ENCODE results near the gene PTGES3. TPM values are rescaled to one million over a fixed set of nuclear protein-coding genes. Genes with fewer than 3 reads are reported as not detected.

PTGES3 gene
- total RNA-seq, 1 experiment from 2014 or later: 394 TPM

DNA sequence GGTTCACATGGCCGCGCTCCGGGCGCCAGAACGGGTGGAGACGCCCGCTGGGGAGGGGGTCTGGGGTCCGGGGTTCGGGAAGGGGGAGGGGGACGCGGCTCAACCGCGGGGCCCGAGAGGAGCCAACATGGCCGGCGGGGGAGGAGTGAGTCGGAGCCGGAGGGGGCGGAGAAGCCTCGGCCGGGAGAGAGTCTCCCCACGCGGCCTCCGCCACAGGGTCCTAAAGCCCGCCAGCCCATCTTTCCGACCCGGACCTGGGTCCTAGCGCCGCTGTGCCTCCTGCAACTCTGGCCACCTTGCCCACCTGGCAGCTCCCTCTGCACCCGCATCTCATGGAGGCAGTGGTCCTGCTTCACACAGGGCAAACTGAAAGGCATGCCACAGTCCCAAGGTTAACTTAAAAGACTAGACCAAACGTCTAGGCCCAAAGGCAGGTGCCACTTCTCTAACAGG, 57.9 kb downstream of the PTGES3 start, which contains the start of gene BAZ2A:
TSS of gene BAZ2A (minus strand) at position 147 of the 453 bp plus-strand sequence. CDS start 12,796 bp downstream, outside the sequence.
- peak; percentile 94 for DNase-seq (ENCODE audit: low spot score)
- Mint-ChIP-seq H3K4me1 (peaks cover 55% of the 10 kb centered on the region), H3K27ac (peak within 1 kb of the TSS; percentile 66)
- TF ChIP-seq SP1 (CRISPR knock-in tag; conservative IDR thresholded peaks at IDR 0.05) (peak; percentile 95), NFYB (CRISPR knock-in tag; conservative IDR thresholded peaks at IDR 0.05; ENCODE audit: low read depth) (no peak), ZNF416 (CRISPR knock-in tag; IDR thresholded peaks at IDR 0.05) (peak; percentile 29; the same call in 1 of the 2 replicates), PRRX2 (CRISPR knock-in tag; IDR thresholded peaks at IDR 0.05) (peak; percentile 63; the same call in 1 of the 2 replicates), ZNF121 (CRISPR knock-in tag; IDR thresholded peaks at IDR 0.05) (0 out of 2 replicates have a peak, but pooled peaks have one; percentile 15), GTF2I (CRISPR knock-in tag; conservative IDR thresholded peaks at IDR 0.05) (peak; percentile 55; the same call in 1 of the 2 replicates), MXD4 (CRISPR knock-in tag; IDR thresholded peaks at IDR 0.05; ENCODE audit: borderline replicate concordance) (no peak), ZNF317 (CRISPR knock-in tag; IDR thresholded peaks at IDR 0.05; ENCODE audit: borderline replicate concordance, low read depth) (no peak), SOX15 (CRISPR knock-in tag; IDR thresholded peaks at IDR 0.05) (no peak)
- TF ChIP-seq, protein P1, sequence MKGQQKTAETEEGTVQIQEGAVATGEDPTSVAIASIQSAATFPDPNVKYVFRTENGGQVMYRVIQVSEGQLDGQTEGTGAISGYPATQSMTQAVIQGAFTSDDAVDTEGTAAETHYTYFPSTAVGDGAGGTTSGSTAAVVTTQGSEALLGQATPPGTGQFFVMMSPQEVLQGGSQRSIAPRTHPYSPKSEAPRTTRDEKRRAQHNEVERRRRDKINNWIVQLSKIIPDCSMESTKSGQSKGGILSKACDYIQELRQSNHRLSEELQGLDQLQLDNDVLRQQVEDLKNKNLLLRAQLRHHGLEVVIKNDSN (CRISPR knock-in tag; IDR thresholded peaks at IDR 0.05): peak; percentile 57; the same call in 1 of the 2 replicates
- TF ChIP-seq, protein P2, sequence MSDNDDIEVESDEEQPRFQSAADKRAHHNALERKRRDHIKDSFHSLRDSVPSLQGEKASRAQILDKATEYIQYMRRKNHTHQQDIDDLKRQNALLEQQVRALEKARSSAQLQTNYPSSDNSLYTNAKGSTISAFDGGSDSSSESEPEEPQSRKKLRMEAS (CRISPR knock-in tag; IDR thresholded peaks at IDR 0.05): peak; percentile 65; the same call in 1 of the 2 replicates
- TF ChIP-seq, protein P3, sequence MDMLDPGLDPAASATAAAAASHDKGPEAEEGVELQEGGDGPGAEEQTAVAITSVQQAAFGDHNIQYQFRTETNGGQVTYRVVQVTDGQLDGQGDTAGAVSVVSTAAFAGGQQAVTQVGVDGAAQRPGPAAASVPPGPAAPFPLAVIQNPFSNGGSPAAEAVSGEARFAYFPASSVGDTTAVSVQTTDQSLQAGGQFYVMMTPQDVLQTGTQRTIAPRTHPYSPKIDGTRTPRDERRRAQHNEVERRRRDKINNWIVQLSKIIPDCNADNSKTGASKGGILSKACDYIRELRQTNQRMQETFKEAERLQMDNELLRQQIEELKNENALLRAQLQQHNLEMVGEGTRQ (CRISPR knock-in tag; IDR thresholded peaks at IDR 0.05): peak; percentile 46; the same call in 1 of the 2 replicates
- TF ChIP-seq, protein P4, sequence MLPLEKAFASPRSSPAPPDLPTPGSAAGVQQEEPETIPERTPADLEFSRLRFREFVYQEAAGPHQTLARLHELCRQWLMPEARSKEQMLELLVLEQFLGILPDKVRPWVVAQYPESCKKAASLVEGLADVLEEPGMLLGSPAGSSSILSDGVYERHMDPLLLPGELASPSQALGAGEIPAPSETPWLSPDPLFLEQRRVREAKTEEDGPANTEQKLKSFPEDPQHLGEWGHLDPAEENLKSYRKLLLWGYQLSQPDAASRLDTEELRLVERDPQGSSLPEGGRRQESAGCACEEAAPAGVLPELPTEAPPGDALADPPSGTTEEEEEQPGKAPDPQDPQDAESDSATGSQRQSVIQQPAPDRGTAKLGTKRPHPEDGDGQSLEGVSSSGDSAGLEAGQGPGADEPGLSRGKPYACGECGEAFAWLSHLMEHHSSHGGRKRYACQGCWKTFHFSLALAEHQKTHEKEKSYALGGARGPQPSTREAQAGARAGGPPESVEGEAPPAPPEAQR (CRISPR knock-in tag; IDR thresholded peaks at IDR 0.05): no peak
- TF ChIP-seq, protein P5, sequence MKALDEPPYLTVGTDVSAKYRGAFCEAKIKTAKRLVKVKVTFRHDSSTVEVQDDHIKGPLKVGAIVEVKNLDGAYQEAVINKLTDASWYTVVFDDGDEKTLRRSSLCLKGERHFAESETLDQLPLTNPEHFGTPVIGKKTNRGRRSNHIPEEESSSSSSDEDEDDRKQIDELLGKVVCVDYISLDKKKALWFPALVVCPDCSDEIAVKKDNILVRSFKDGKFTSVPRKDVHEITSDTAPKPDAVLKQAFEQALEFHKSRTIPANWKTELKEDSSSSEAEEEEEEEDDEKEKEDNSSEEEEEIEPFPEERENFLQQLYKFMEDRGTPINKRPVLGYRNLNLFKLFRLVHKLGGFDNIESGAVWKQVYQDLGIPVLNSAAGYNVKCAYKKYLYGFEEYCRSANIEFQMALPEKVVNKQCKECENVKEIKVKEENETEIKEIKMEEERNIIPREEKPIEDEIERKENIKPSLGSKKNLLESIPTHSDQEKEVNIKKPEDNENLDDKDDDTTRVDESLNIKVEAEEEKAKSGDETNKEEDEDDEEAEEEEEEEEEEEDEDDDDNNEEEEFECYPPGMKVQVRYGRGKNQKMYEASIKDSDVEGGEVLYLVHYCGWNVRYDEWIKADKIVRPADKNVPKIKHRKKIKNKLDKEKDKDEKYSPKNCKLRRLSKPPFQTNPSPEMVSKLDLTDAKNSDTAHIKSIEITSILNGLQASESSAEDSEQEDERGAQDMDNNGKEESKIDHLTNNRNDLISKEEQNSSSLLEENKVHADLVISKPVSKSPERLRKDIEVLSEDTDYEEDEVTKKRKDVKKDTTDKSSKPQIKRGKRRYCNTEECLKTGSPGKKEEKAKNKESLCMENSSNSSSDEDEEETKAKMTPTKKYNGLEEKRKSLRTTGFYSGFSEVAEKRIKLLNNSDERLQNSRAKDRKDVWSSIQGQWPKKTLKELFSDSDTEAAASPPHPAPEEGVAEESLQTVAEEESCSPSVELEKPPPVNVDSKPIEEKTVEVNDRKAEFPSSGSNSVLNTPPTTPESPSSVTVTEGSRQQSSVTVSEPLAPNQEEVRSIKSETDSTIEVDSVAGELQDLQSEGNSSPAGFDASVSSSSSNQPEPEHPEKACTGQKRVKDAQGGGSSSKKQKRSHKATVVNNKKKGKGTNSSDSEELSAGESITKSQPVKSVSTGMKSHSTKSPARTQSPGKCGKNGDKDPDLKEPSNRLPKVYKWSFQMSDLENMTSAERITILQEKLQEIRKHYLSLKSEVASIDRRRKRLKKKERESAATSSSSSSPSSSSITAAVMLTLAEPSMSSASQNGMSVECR (CRISPR knock-in tag; IDR thresholded peaks at IDR 0.05; ENCODE audit: borderline replicate concordance): no peak; the same call in 1 of the 2 replicates
- TF ChIP-seq, protein P6, sequence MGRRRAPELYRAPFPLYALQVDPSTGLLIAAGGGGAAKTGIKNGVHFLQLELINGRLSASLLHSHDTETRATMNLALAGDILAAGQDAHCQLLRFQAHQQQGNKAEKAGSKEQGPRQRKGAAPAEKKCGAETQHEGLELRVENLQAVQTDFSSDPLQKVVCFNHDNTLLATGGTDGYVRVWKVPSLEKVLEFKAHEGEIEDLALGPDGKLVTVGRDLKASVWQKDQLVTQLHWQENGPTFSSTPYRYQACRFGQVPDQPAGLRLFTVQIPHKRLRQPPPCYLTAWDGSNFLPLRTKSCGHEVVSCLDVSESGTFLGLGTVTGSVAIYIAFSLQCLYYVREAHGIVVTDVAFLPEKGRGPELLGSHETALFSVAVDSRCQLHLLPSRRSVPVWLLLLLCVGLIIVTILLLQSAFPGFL (CRISPR knock-in tag; IDR thresholded peaks at IDR 0.05; ENCODE audit: borderline replicate concordance): no peak
- TF ChIP-seq, protein P7, sequence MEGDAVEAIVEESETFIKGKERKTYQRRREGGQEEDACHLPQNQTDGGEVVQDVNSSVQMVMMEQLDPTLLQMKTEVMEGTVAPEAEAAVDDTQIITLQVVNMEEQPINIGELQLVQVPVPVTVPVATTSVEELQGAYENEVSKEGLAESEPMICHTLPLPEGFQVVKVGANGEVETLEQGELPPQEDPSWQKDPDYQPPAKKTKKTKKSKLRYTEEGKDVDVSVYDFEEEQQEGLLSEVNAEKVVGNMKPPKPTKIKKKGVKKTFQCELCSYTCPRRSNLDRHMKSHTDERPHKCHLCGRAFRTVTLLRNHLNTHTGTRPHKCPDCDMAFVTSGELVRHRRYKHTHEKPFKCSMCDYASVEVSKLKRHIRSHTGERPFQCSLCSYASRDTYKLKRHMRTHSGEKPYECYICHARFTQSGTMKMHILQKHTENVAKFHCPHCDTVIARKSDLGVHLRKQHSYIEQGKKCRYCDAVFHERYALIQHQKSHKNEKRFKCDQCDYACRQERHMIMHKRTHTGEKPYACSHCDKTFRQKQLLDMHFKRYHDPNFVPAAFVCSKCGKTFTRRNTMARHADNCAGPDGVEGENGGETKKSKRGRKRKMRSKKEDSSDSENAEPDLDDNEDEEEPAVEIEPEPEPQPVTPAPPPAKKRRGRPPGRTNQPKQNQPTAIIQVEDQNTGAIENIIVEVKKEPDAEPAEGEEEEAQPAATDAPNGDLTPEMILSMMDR (IDR thresholded peaks at IDR 0.05): no peak
- TF ChIP-seq, protein P8, sequence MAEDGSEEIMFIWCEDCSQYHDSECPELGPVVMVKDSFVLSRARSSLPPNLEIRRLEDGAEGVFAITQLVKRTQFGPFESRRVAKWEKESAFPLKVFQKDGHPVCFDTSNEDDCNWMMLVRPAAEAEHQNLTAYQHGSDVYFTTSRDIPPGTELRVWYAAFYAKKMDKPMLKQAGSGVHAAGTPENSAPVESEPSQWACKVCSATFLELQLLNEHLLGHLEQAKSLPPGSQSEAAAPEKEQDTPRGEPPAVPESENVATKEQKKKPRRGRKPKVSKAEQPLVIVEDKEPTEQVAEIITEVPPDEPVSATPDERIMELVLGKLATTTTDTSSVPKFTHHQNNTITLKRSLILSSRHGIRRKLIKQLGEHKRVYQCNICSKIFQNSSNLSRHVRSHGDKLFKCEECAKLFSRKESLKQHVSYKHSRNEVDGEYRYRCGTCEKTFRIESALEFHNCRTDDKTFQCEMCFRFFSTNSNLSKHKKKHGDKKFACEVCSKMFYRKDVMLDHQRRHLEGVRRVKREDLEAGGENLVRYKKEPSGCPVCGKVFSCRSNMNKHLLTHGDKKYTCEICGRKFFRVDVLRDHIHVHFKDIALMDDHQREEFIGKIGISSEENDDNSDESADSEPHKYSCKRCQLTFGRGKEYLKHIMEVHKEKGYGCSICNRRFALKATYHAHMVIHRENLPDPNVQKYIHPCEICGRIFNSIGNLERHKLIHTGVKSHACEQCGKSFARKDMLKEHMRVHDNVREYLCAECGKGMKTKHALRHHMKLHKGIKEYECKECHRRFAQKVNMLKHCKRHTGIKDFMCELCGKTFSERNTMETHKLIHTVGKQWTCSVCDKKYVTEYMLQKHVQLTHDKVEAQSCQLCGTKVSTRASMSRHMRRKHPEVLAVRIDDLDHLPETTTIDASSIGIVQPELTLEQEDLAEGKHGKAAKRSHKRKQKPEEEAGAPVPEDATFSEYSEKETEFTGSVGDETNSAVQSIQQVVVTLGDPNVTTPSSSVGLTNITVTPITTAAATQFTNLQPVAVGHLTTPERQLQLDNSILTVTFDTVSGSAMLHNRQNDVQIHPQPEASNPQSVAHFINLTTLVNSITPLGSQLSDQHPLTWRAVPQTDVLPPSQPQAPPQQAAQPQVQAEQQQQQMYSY (CRISPR knock-in tag; IDR thresholded peaks at IDR 0.05): peak; percentile 34; the same call in 1 of the 2 replicates
- TF ChIP-seq, protein P9, sequence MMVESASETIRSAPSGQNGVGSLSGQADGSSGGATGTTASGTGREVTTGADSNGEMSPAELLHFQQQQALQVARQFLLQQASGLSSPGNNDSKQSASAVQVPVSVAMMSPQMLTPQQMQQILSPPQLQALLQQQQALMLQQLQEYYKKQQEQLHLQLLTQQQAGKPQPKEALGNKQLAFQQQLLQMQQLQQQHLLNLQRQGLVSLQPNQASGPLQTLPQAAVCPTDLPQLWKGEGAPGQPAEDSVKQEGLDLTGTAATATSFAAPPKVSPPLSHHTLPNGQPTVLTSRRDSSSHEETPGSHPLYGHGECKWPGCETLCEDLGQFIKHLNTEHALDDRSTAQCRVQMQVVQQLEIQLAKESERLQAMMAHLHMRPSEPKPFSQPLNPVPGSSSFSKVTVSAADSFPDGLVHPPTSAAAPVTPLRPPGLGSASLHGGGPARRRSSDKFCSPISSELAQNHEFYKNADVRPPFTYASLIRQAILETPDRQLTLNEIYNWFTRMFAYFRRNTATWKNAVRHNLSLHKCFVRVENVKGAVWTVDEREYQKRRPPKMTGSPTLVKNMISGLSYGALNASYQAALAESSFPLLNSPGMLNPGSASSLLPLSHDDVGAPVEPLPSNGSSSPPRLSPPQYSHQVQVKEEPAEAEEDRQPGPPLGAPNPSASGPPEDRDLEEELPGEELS (CRISPR knock-in tag; IDR thresholded peaks at IDR 0.05): peak; percentile 66; the same call in 1 of the 2 replicates

More for the DNA sequence above, 57.9 kb downstream of the PTGES3 start, which contains the start of gene BAZ2A:
- peaks cover 12% of the 10 kb centered on the region for H3K36me3 Mint-ChIP-seq
- CTCF ChIA-PET: interaction anchor here (0.6 to 1.8 kb wide), 5 partner anchors 33 to 627 kb away, joined by 3 to 6 read pairs (median 4); partner anchors contain the start of gene PTGES3
- H3K27me3 Mint-ChIP-seq (ENCODE audit: low read depth): no peaks in the 10 kb centered on the region
- peak within 1 kb of the TSS; percentile 92 for H3K4me3 Mint-ChIP-seq
- POLR2A ChIA-PET: interaction anchor here (1.0 kb wide), 1 partner anchor 34 kb away, joined by 3 read pairs; no protein-coding TSS in a partner anchor
- H3K9me3 Mint-ChIP-seq: no peaks in the 10 kb centered on the region
- peak; percentile 16 for ATAC-seq
